HG02884 (cell line): ENCODE results near the gene LCN10.
"Not testable (repeated sequence)": the region's sequence is repeated elsewhere in the genome, so short reads cannot be mapped to it uniquely, and the experiment has no call there.

ENCODE experiments used
- ATAC-seq: cut with Tn5 transposase; IDR thresholded peaks from one replicate; pipeline ENCODE4 v1.9.1; 2021; ENCODE audit warnings: mild to moderate bottlenecking, moderate library complexity; ENCODE audit not compliant: unreplicated experiment

Gene LCN10

DNA sequence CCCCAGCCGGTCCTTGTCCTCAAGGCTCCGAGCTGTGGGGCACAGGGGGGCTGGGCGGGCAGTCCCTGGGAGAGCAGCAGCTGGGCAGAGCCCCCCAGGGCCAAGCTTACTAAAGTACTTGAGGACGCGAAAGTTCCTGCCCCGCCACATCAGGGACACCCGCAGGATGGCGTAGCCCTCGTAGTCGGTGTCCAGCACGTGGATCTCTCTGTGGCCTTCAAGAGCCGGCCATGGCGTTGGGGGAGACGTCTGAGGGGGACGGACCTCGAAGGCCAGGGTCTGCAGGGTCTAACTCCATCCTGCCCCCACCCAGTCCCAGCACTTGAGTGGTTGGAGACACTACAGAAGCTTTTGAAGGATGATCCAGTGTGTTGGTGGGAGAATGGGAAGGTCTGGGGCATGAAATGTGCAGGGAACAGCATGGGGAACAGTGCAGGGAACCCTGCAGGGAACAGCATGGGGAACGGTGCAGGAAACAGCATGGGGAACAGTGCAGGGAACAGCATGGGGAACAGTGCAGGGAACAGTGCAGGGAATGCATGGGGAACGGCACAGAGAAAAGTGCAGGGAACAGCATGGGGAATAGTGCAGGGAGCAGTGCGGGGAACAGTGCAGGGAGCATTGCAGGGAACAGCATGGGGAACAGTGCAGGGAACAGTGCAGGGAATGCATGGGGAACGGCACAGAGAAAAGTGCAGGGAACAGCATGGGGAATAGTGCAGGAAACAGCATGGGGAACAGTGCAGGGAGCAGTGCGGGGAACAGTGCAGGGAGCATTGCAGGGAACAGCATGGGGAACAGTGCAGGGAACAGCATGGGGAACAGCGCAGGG lies 12.8 kb upstream of the LCN10 start:
- not testable (repeated sequence) for ATAC-seq

DNA sequence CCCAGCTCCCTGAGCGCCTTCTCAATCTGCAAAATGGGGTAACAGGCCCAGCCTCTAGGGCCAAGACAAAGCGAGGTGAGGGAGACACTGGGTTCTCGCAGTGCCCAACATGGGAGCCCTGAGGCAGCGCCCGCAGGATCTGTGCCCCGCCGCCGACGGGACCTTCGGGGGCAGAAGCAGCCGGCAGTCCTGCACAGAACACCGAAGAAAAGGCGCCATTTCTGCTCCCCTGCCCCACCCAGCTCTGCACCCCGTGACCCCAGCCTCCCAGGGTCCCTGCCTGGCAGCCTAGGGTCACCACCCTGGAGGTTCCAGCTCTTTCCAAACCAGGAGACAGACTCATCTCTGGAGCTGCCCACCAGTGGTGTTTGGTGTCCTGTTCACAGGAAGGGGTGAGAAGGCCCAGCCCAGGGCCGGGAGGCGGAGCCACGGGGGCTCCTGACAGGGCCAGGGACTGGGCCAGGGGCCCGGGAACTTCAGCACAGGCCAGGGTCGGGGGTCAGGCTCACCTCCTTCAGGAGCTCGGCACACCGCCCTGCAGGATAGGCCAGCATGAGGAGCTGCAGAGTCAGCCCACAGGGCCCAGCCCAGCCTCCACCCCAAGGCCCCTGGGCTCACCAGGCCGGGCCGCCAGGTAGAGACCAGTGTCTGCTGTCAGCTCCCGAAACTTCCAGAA lies 12.0 kb upstream of the LCN10 start:
- ATAC-seq: no peak

DNA sequence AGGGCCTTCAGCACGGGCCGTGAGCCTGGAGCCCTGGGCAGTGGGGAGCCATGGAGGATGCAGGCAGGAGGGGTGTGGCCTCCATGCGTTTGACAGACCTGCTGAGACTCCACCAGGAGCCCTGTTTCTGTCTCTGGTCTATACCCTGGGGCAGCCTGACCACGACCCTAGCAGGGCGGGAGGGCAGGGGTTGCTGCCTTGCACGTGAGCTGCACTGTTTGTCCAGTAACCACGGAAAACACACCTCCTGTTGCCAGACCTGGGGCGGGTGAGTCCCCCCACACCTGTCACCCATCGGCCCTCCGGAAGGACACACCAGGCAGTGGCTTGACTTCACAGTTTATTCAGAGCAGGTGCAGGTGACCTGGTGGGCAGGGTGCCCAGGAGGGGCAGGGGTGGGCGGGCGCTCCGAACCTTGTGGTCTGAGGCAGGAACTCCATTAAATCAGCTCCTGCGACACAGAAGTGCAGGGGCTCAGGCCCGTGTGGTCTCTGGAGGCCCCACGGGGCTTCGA lies 11.4 kb upstream of the LCN10 start:
- ATAC-seq: no peak

DNA sequence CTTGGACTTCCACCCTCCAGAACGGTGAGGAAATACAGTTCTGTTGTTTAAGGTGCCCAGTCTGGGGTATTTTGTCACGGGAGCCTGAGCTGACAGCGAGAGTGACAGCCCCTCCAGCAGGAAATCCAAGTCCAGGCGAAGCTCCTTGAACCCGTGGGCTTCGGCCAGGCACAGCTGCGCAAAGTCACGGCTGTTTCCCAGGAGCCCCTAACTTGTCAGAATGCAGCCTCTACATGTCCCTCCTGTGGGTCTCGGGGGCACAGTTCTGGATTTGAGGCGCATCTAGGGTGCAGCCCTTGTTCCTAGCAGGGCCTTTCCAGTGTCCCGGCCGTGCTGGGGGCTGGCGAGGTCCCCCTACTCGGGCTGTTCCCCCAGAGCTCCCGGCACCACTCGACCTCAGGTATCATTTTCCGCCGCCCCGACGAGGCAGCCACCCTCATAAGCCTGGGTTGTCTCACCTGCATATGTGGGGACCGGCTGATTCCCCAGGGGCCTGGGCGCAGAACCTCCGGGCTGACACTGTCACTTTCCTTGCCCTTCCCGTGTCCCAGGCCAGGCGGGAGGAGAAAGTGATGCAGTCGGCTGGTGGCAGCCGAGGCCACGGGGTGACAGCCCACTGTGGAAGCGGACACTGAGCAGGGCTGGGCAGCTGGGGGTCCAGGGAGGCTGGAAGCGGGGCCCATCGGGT lies 10.8 kb upstream of the LCN10 start:
- no peak for ATAC-seq

DNA sequence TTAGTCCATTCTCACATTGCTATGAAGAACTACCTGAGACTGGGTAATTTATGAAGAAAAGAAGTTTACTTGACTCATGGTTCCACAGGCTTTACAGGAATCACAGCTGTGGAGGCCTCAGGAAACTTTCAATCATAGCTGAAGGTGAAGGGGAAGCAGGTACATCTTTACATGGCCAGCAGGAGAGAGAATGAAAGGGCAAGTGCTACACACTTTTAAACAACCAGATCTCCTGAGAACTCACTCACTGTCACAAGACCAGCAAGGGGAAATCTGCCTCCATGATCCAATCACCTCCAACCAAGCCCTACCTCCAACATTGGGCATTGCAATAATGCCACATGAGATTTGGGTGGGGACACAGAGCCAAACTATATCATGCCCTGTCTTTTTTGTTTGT lies 9.1 kb upstream of the LCN10 start:
- ATAC-seq: no peak

DNA sequence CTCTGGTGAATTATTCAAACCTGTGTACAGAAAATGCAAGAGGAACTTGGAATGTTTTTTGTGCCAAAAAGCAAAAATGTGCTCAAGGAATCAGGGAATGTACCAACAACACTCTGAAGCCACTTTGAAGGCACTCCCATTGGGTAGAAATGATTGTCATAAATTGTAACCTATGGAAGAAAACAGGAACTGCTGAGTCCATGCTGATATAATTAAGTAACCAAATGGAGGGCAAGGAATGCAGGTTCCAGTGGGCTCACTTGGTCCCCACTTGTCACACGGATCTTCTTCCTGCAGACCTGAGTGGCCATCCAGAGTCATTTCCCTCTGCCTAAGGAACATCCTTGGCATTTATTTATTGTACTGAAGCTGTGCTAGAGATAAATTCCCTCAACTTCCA lies 8.5 kb upstream of the LCN10 start:
- ATAC-seq: no peak

DNA sequence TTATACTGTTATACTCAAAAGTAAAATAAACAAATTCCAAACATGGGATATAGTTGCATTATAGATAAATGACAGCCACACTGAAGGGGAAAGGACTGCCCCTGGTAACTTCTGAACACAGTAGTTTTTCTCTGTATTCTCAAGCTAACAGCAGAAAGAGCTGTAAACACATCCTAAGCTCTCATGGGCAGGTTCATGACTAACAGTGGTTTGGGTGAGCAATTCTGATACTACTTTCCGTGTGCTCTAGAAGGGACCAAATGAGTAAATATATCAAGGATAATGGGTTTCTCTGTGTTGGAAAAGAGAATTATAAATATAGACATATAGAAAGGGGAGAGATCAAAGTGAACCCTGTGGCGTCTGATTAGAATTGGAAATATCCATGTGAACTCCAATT lies 7.8 kb upstream of the LCN10 start:
- no peak for ATAC-seq

DNA sequence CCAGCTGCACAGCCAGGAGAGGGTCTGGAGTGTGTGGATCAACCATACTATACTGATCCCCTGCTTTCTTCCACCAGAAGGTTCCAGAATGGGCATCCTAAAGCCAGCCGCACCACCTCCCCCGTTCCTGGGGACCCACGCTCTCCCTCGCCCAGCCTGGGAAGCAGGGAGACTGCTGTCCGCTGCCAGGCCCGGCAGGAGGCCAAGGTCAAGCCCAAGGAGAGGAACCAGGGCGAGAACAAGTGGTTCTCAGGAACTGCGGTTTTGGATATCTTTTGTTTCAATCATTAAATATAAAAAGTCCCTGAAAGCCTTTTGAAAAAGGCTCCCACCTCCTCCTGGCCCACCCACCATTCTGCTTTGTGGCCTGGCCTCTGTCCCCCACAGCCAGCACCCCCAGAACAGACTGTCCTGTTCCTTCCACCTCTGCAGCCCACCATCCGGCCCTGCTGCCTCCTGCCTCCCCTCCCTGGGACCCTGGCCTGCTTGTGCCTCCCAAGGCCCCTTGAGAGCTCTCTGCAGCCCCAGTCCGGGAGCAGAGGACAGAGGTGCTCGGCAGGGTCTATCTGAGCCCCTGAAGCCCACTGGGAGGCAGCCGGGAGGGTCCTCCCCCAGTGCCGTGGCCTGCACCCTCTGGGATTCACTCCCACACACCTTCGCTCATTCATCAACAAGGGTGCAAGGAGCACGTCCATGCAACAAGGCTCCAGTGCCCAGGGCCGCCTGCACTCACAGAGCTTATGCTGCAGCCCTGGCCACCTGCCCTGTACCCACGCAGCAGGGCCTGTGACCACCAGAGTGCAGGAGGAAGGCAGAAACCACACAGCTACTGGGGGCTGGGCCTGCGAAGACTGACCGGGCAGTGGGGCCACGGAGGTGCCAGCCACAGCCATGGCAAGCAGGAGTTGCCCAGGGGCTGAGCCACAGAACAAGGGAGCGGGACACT lies 6.2 kb upstream of the LCN10 start:
- ATAC-seq: no peak

DNA sequence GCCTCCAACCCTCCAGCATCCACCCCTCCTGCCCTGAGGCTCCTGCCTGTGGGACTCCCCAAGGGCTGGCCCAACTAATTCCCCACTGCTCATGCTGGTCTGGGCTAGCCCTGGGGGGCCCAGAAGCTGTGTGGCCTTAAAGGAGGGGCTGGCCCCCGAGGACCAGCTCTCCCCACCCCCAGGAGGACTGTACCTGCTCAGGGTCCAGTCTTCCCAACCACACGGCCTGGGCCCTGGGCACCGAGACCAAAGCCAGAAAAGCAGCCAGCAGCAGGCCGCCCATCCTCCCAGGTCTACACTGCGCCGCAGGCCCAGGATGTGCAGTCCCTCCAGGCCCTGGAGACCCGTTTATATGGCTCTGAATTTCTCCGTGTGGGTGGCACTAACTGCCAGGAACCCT lies 5.5 kb upstream of the LCN10 start, which contains the start of gene LCN6:
LCN6 (minus strand) TSS at position 325 of the 400 bp plus-strand sequence; CDS start at position 283, 42 bp downstream.
- ATAC-seq: no peak

DNA sequence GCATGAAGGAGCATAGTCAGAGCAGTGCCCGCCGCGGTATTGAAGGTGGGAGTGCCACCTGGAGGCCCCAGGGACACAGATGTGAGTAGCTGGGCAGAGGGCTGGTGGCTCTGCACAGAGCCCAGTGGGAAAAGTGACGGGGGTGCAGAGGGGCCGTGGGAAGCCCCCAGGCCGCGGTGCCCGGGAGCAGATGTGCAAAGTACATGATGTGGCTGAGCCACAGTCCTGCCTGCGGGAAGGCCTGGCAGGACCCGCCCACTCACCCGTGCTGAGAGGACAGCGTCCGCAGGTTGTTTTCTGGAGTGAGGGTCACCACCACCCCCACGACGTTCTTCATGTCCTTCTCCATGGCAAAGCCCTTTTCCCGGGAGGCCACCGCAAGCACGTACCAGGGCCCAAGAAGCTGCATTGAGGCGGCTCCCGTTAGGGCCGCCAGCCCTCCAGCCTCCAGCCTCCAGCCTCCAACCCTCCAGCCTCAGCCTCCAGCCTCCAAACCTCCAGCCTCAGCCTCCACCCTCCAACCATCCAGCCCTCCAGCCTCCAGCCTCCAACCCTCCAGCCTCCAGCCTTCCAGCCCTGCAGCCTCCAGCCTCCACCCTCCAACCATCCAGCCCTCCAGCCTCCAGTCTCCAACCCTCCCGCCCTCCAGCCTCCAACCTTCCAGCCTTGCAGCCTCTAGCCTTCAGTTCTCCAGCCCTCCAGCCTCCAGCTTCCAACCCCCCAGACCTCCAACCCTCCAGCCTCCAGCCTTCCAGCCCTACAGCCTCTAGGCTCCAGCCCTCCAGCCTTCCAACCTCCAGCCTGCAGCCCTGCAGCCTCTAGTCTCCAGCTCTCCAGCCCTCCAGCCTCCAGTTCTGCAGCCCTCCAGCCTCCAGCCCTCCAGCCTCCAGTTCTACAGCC lies 4.7 kb upstream of the LCN10 start:
- ATAC-seq: no peak

DNA sequence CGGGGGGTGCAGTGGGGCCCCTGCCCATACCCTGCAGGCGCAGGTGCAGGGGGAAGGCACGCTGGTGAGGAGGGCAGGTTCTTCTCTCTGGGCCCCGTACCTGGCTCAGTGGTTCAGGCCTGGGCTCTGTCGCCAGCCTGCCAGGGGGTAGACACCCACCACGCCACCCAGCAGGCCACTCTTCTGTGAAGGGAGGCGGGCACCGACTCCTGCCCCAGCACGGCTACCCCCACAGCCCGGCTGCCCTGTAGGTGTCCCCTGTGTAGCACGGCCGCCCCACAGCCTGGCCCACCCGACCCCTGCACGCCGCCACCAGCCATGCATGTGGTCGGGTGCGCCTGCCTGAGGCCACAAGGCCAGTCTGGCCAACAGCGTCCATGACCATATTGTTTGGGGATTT lies 3.9 kb upstream of the LCN10 start:
- no peak for ATAC-seq

DNA sequence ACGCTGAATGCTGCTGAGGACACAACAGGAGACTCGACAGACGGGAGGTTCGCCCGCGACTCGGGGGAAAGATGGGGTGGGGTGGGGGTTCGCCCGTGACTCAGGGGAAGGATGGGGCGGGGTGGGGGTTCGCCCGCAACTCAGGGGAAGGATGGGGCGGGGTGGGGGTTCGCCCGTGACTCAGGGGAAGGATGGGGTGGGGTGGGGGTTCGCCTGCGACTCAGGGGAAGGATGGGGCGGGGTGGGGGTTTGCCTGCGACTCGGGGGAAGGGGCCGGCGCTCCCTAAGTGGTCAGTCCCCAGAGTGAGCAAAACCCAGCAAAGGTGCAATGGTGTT lies 3.4 kb upstream of the LCN10 start:
- ATAC-seq: no peak

DNA sequence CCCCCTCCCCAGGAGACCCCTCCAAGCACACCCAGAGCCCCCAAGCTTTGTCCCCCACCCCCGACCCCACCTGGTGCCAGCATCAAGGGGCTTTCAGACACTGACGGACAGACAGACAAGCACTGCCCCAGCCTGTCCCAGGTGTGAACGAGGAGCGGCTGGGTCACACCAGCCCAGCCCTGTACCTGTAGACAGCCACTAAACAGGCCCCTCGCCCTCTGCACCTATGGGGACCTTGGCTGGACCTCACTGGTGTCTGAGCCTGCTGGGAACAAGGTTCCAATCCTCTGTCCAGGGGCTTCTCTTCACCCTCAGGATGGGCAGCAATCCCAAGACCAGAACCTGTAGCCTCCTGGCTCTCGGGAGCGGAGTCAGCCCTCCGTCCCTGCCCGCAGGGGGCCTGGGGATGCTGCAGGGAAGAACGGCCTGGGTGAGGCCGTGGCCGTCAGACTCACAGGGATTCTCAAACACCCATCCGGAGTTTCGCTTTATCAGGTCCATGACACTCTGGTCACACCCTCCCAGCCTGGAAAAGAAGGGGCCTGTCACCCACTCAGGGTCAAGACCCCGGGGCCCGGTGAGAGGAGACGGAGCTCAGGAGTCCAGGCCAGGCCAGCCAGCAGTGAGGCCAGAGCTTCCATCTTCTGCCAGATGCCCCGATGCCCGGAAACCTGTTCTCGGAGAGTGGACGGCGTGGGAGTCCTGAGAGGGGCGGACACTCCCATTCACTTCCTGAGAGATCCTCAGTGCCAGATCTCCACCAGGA lies 2.8 kb upstream of the LCN10 start:
- ATAC-seq: no peak

DNA sequence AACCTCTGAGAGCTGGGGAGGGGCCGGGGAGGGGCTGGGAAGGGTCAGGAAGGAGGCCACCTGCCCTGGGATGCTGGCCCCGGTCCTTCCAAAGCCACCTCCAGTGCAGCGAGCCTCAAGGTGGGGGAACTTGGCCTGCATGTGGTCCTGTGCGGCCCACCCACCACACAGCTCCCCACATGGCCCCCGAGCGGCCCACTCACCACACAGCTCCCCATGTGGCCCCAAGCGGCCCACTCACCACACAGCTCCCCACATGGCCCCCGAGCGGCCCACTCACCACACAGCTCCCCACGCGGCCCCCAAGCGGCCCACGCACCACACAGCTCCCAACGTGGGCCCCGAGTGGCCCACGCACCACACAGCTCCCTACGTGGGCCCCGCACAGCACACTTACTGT lies 2.0 kb upstream of the LCN10 start:
- ATAC-seq: no peak

DNA sequence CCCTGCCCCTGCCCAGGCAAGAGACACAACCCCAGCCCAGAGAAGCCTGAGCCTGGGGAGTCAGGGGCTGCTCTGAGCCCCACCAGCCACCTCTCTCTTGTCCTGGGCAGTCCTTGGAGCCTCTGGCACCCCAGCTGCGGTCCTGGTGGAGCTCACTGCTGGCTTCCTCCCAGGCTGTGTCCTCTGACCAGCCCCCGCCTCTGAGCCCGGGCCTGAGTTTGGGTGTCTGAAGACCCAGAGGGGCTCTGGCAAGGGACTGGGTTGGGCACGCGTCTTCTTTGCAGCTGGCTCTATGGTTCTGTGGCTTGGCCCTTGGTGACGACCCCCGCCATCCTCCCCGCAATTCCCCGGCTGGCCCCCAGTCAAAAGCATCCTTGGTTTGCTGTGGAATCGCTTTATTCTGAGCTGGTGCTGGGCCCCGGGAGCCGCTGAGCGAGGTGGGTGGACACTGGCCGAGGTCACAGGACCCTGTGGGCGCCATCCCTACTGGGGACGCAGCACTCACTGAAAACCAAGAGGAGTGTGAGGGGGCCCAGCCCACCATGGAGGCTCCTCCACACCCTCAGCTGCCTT lies 985 bp upstream of the LCN10 start:
- no peak for ATAC-seq

DNA sequence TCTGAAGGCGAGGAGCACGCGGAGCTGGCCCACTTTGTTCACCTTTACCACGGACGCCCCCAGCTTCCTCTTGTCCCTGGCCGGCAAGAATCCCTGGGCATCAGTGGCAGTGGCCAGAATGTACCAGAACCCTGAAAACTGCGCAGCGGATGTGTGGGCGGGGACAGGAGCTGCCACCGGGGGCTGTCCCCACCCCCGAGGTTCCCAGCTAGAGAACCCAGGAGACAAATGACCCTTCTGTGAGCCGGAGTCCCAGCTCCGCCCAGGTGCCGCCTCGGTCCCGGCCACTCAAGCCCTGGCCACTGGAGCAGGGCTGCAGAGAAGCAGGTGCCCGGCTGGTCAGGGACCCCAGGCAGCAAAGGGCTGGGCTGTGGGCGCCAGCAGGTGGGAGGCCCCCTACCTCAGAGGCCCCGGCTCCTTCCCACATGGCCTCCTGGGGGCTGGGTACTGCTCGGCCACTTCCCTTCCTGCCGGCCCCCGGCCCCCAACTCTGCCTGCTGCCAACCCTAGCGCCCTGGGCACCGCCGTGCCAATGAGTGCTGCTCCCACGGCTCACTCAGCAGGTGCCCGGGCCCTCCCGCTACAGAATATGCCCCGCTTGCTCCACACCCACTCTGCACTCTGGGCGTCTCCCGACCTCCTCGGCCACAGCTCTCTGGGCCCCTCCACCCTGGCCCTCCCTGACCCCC lies 713 bp downstream of the LCN10 start:
- ATAC-seq: no peak

DNA sequence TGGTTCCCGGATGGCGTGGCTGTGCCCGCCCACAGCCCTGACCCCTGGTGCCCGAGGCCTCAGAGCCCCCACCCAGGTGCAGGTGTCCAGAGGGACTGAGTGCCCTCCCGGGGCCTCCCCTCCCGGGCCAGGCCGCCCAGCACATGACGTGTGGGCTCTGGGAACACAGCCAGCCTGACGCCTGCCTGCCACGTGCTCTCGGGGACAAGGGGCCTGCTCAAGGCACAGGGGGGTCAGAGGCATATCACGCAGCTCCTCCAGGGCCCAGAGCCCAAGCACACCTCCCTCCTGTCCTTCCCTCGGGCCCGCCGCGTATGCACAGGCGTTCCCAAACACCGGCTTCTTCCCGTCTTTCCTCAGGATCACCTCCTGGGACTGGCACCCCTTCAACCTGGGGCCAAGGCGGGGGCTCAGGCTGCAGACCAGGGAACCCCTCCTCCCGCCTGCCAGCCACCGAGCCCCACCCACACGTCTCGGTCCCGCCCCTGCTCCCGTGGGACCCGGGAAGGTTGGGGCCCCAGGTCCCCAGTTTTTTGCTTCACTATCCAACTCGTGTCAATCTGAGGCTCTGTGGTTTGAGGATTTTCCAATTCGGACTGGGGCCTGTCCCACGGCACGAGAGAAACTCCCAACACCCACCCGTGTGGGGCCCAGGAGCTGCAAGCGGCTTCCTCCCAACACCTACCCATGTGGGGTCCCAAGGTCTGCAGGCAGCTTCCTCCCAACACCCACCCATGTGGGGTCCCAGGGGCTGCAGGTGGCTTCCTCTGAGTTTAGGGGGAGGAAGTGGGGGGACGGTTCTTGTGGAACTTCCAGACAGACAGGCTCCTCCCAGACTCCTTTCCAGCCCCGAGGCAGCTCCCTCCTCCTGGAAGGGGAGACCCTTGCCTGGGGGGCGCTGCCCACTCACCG lies 1.5 kb downstream of the LCN10 start:
- ATAC-seq: no peak
